Measurements from ENCODE around the gene LHFPL3.

Gene LHFPL3

GRCh38 chr7:104529567-104529966, 201.2 kb downstream of the LHFPL3 start:
- no peak for TF ChIP-seq CEBPB (IDR thresholded peaks at IDR 0.05)
- no peak for TF ChIP-seq TEAD4 (IDR thresholded peaks at IDR 0.05)
- no peak for TF ChIP-seq EGR1 (IDR thresholded peaks at IDR 0.05)
- TF ChIP-seq FOXM1 (IDR thresholded peaks at IDR 0.05; ENCODE audit: borderline replicate concordance, low read depth): no peak
- TF ChIP-seq TAF1 (IDR thresholded peaks at IDR 0.05; ENCODE audit: low read depth): no peak
- no peak for TF ChIP-seq ZBTB7A (IDR thresholded peaks at IDR 0.05; ENCODE audit: low read depth)
- no peak for TF ChIP-seq EP300 (IDR thresholded peaks at IDR 0.05; ENCODE audit: borderline replicate concordance)
- no peak for TF ChIP-seq MAX (IDR thresholded peaks at IDR 0.05)
- TF ChIP-seq REST (IDR thresholded peaks at IDR 0.05; ENCODE audit: low read depth): no peak
- no peak for TF ChIP-seq RAD21 (IDR thresholded peaks at IDR 0.05; ENCODE audit: low read depth)
- TF ChIP-seq USF1 (IDR thresholded peaks at IDR 0.05): no peak

GRCh38 chr7:104530251-104530650, 201.8 kb downstream of the LHFPL3 start:
- TF ChIP-seq TAF1 (IDR thresholded peaks at IDR 0.05; ENCODE audit: low read depth): no peak
- TF ChIP-seq YY1 (IDR thresholded peaks at IDR 0.05; ENCODE audit: low read depth): no peak
- no peak for TF ChIP-seq FOXM1 (IDR thresholded peaks at IDR 0.05; ENCODE audit: borderline replicate concordance, low read depth)
- TF ChIP-seq TEAD4 (IDR thresholded peaks at IDR 0.05): no peak
- TF ChIP-seq RAD21 (IDR thresholded peaks at IDR 0.05; ENCODE audit: low read depth): no peak
- no peak for TF ChIP-seq MAX (IDR thresholded peaks at IDR 0.05)
- no peak for TF ChIP-seq USF1 (IDR thresholded peaks at IDR 0.05)
- TF ChIP-seq ZBTB7A (IDR thresholded peaks at IDR 0.05; ENCODE audit: low read depth): no peak
- TF ChIP-seq NFIC (IDR thresholded peaks at IDR 0.05): no peak
- TF ChIP-seq CREB1 (IDR thresholded peaks at IDR 0.05; ENCODE audit: low read depth): no peak
- TF ChIP-seq CEBPB (IDR thresholded peaks at IDR 0.05): no peak
- no peak for TF ChIP-seq EP300 (IDR thresholded peaks at IDR 0.05; ENCODE audit: borderline replicate concordance)
- no peak for TF ChIP-seq REST (IDR thresholded peaks at IDR 0.05; ENCODE audit: low read depth)

- TF ChIP-seq USF1 (IDR thresholded peaks at IDR 0.05) (no peak), CEBPB (IDR thresholded peaks at IDR 0.05) (no peak), RAD21 (IDR thresholded peaks at IDR 0.05; ENCODE audit: low read depth) (no peak), CREB1 (IDR thresholded peaks at IDR 0.05; ENCODE audit: low read depth) (no peak), NFIC (IDR thresholded peaks at IDR 0.05) (no peak), YY1 (IDR thresholded peaks at IDR 0.05; ENCODE audit: low read depth) (no peak), MAX (IDR thresholded peaks at IDR 0.05) (no peak), TAF1 (IDR thresholded peaks at IDR 0.05; ENCODE audit: low read depth) (no peak), FOXM1 (IDR thresholded peaks at IDR 0.05; ENCODE audit: borderline replicate concordance, low read depth) (no peak), TEAD4 (IDR thresholded peaks at IDR 0.05) (no peak), ZBTB7A (IDR thresholded peaks at IDR 0.05; ENCODE audit: low read depth) (no peak), REST (IDR thresholded peaks at IDR 0.05; ENCODE audit: low read depth) (no peak), EGR1 (IDR thresholded peaks at IDR 0.05) (no peak), EP300 (IDR thresholded peaks at IDR 0.05; ENCODE audit: borderline replicate concordance) (no peak), TCF12 (IDR thresholded peaks at IDR 0.05; ENCODE audit: low read depth) (no peak)
Measured at GRCh38 chr7:104534149-104534548, 205.7 kb downstream of the LHFPL3 start.

- no peak for TF ChIP-seq RAD21 (IDR thresholded peaks at IDR 0.05; ENCODE audit: low read depth)
- no peak for TF ChIP-seq EP300 (IDR thresholded peaks at IDR 0.05; ENCODE audit: borderline replicate concordance)
- TF ChIP-seq TAF1 (IDR thresholded peaks at IDR 0.05; ENCODE audit: low read depth): no peak
- no peak for TF ChIP-seq MAX (IDR thresholded peaks at IDR 0.05)
- TF ChIP-seq ZBTB7A (IDR thresholded peaks at IDR 0.05; ENCODE audit: low read depth): no peak
- no peak for TF ChIP-seq FOXM1 (IDR thresholded peaks at IDR 0.05; ENCODE audit: borderline replicate concordance, low read depth)
- no peak for TF ChIP-seq EGR1 (IDR thresholded peaks at IDR 0.05)
- TF ChIP-seq CEBPB (IDR thresholded peaks at IDR 0.05): no peak
- TF ChIP-seq NFIC (IDR thresholded peaks at IDR 0.05): no peak
- no peak for TF ChIP-seq REST (IDR thresholded peaks at IDR 0.05; ENCODE audit: low read depth)
- no peak for TF ChIP-seq TCF12 (IDR thresholded peaks at IDR 0.05; ENCODE audit: low read depth)
- TF ChIP-seq YY1 (IDR thresholded peaks at IDR 0.05; ENCODE audit: low read depth): no peak
- no peak for TF ChIP-seq CREB1 (IDR thresholded peaks at IDR 0.05; ENCODE audit: low read depth)
- TF ChIP-seq TEAD4 (IDR thresholded peaks at IDR 0.05): no peak
- no peak for TF ChIP-seq USF1 (IDR thresholded peaks at IDR 0.05)
Measured at GRCh38 chr7:104535841-104536240, 207.4 kb downstream of the LHFPL3 start.

All from Ishikawa (cell line).